ENCODE results near the gene PDCD2L. TPM values are rescaled to one million over a fixed set of nuclear protein-coding genes. Genes with fewer than 3 reads are reported as not detected.
"Not testable (repeated sequence)": the region's sequence is repeated elsewhere in the genome, so short reads cannot be mapped to it uniquely, and the experiment has no call there.

PDCD2L gene
- 23.9 and 28.3 TPM in 2 replicates for total RNA-seq
- polyA plus RNA-seq (2012), result 11.7 TPM

GRCh38 chr19:34404109-34404909, at the start of gene PDCD2L:
Gene PDCD2L, plus strand, starts transcription at chr19:34404399. Its CDS starts 32 bp downstream, at chr19:34404431.
- DNase-seq (ENCODE audit: low read depth), result peak; percentile 93

GRCh38 chr19:34355201-34355600, 49.0 kb upstream of the PDCD2L start:
- no peak for DNase-seq (ENCODE audit: low read depth)

GRCh38 chr19:34356875-34357274, 47.3 kb upstream of the PDCD2L start:
- DNase-seq (ENCODE audit: low read depth), result no peak

GRCh38 chr19:34357431-34357830, 46.8 kb upstream of the PDCD2L start:
- DNase-seq (ENCODE audit: low read depth), result no peak

GRCh38 chr19:34359140-34359953, 44.9 kb upstream of the PDCD2L start:
- peak; percentile 96 for DNase-seq (ENCODE audit: low read depth)

GRCh38 chr19:34359954-34360315, 44.3 kb upstream of the PDCD2L start:
- DNase-seq (ENCODE audit: low read depth), result no peak

GRCh38 chr19:34360354-34360909, 43.8 kb upstream of the PDCD2L start:
- DNase-seq (ENCODE audit: low read depth), result no peak

- no peak for DNase-seq (ENCODE audit: low read depth)
These were observed 41.5 kb upstream of the PDCD2L start for GRCh38 chr19:34362679-34363069.

- DNase-seq (ENCODE audit: low read depth), result no peak
These were observed 41.1 kb upstream of the PDCD2L start for GRCh38 chr19:34363094-34363493.

GRCh38 chr19:34363930-34364329, 40.3 kb upstream of the PDCD2L start:
- no peak for DNase-seq (ENCODE audit: low read depth)

- no peak for DNase-seq (ENCODE audit: low read depth)
These were observed 39.8 kb upstream of the PDCD2L start for GRCh38 chr19:34364462-34364829.

GRCh38 chr19:34364830-34365462, 39.3 kb upstream of the PDCD2L start, which contains the start of gene GPI:
Gene GPI, plus strand, starts transcription at chr19:34365196. Its CDS starts 71 bp downstream, at chr19:34365267.
- DNase-seq (ENCODE audit: low read depth), result peak; percentile 56

GRCh38 chr19:34365463-34366401, 38.5 kb upstream of the PDCD2L start:
- peak; percentile 53 for DNase-seq (ENCODE audit: low read depth)

GRCh38 chr19:34366738-34367623, 37.2 kb upstream of the PDCD2L start:
- DNase-seq (ENCODE audit: low read depth), result peak; percentile 50

- DNase-seq (ENCODE audit: low read depth), result no peak
These were observed 36.6 kb upstream of the PDCD2L start for GRCh38 chr19:34367624-34367957.

GRCh38 chr19:34368338-34368737, 35.9 kb upstream of the PDCD2L start:
- DNase-seq (ENCODE audit: low read depth), result no peak

GRCh38 chr19:34369166-34369565, 35.0 kb upstream of the PDCD2L start:
- DNase-seq (ENCODE audit: low read depth), result not testable (repeated sequence)

GRCh38 chr19:34370117-34370516, 34.1 kb upstream of the PDCD2L start:
- no peak for DNase-seq (ENCODE audit: low read depth)

- DNase-seq (ENCODE audit: low read depth), result no peak
These were observed 33.2 kb upstream of the PDCD2L start for GRCh38 chr19:34370983-34371382.

Measured in myocyte (in vitro differentiated cells).